ENCODE measurements around the gene STARD13. TPM values are rescaled to one million over a fixed set of nuclear protein-coding genes. Genes with fewer than 3 reads are reported as not detected.

STARD13 gene
- total RNA-seq, 1 experiment from 2014 or later = 9.1 TPM

- Mint-ChIP-seq H3K27me3 (ENCODE audit: insufficient read depth, unreplicated experiment) (no peaks in the 10 kb centered on the region), H3K4me3 (ENCODE audit: unreplicated experiment) (no peak overlapping the region), H3K9me3 (ENCODE audit: unreplicated experiment) (no peaks in the 10 kb centered on the region), H3K4me1 (ENCODE audit: low read depth, unreplicated experiment) (peaks cover 34% of the 10 kb centered on the region), H3K27ac (ENCODE audit: unreplicated experiment) (no peak overlapping the region), H3K36me3 (ENCODE audit: insufficient read depth, unreplicated experiment) (peaks cover 14% of the 10 kb centered on the region)
- POLR2A ChIA-PET = interaction anchor here (0.7 to 0.8 kb wide), 2 partner anchors 53 to 65 kb away, joined by 3 to 17 read pairs; partner anchors contain the start of gene STARD13
- H3K36me3 ChIP-seq (ENCODE audit: control insufficient read depth, insufficient read depth, low read length) = no peaks in the 10 kb centered on the region; the same call in 1 of the 2 replicates
- no peak for DNase-seq
- no peaks in the 10 kb centered on the region for H3K27me3 ChIP-seq (replicated peaks; ENCODE audit: control insufficient read depth, insufficient read depth, low read length)
- CTCF ChIA-PET = interaction anchor here (1.3 kb wide), 1 partner anchor 8 kb away, joined by 6 read pairs; no protein-coding TSS in a partner anchor
- TF ChIP-seq CTCF (IDR thresholded peaks at IDR 0.05; ENCODE audit: insufficient read depth in 1 of 2, low read depth in 1 of 2, low read length in 1 of 2, severe bottlenecking in 1 of 2, unreplicated experiment in 1 of 2) = no peak
- no TSS peak for BruUV-seq (replicated peaks)
- peaks cover 6% of the 10 kb centered on the region; the same call in 1 of the 2 replicates for H3K9me3 ChIP-seq
- H3K4me3 ChIP-seq (ENCODE audit: low read depth, low read length) = no peak overlapping the region
- intact Hi-C loops (cut with micrococcal nuclease; ENCODE audit: unreplicated experiment) = loop anchor here (2.0 to 10.0 kb wide), 5 partner anchors 25 to 423 kb away; partner anchors contain the start of gene KL
- H3K4me1 ChIP-seq = peaks cover 39% of the 10 kb centered on the region
Measured at GRCh38 chr13:33219926-33220325, 65.6 kb downstream of the STARD13 start.

GRCh38 chr13:33218426-33218825, 67.1 kb downstream of the STARD13 start:
- Histone ChIP-seq H3K36me3 (ENCODE audit: control insufficient read depth, insufficient read depth, low read length) (no peaks in the 10 kb centered on the region), H3K27me3 (replicated peaks; ENCODE audit: control insufficient read depth, insufficient read depth, low read length) (no peaks in the 10 kb centered on the region), H3K4me1 (peaks cover 53% of the 10 kb centered on the region), H3K9me3 (no peaks in the 10 kb centered on the region), H3K4me3 (ENCODE audit: low read depth, low read length) (peak overlapping the region; percentile 11; the same call in 1 of the 2 replicates)
- ChIA-PET POLR2A (interaction anchor here (1.1 to 1.5 kb wide), 3 partner anchors 67 to 325 kb away, joined by 4 to 8 read pairs (median 8); partner anchors contain the start of gene STARD13), CTCF (interaction anchor here (1.0 to 1.4 kb wide), 4 partner anchors 10 to 325 kb away, joined by 3 to 5 read pairs (median 4); no protein-coding TSS in a partner anchor)
- peaks cover 49% of the 10 kb centered on the region for H3K4me1 Mint-ChIP-seq (ENCODE audit: low read depth, unreplicated experiment)
- BruUV-seq (replicated peaks) = TSS peak; percentile 98
- intact Hi-C loops (cut with micrococcal nuclease; ENCODE audit: unreplicated experiment) = loop anchor here (1.0 to 10.0 kb wide), 6 partner anchors 24 to 424 kb away; partner anchors contain the start of gene KL
- DNase-seq = no peak
- peak overlapping the region; percentile 59 for H3K4me3 Mint-ChIP-seq (ENCODE audit: unreplicated experiment)
- peaks cover 14% of the 10 kb centered on the region for H3K36me3 Mint-ChIP-seq (ENCODE audit: insufficient read depth, unreplicated experiment)
- no peaks in the 10 kb centered on the region for H3K9me3 Mint-ChIP-seq (ENCODE audit: unreplicated experiment)
- H3K27ac Mint-ChIP-seq (ENCODE audit: unreplicated experiment) = peak overlapping the region; percentile 91
- no peak for TF ChIP-seq CTCF (IDR thresholded peaks at IDR 0.05; ENCODE audit: insufficient read depth in 1 of 2, low read depth in 1 of 2, low read length in 1 of 2, severe bottlenecking in 1 of 2, unreplicated experiment in 1 of 2)
- no peaks in the 10 kb centered on the region for H3K27me3 Mint-ChIP-seq (ENCODE audit: insufficient read depth, unreplicated experiment)

GRCh38 chr13:33218020-33218419, 67.5 kb downstream of the STARD13 start:
- POLR2A ChIA-PET = interaction anchor here (0.6 to 1.5 kb wide), 6 partner anchors 10 to 325 kb away, joined by 3 to 8 read pairs (median 4); partner anchors contain the start of gene STARD13

More at GRCh38 chr13:33218020-33218419, 67.5 kb downstream of the STARD13 start:
- BruUV-seq (replicated peaks) = no TSS peak
- peaks cover 14% of the 10 kb centered on the region for H3K36me3 Mint-ChIP-seq (ENCODE audit: insufficient read depth, unreplicated experiment)
- no peaks in the 10 kb centered on the region for H3K9me3 ChIP-seq
- peak overlapping the region; percentile 11; the same call in 1 of the 2 replicates for H3K4me3 ChIP-seq (ENCODE audit: low read depth, low read length)
- no peaks in the 10 kb centered on the region for H3K9me3 Mint-ChIP-seq (ENCODE audit: unreplicated experiment)
- CTCF ChIA-PET = interaction anchor here (1.0 to 1.4 kb wide), 4 partner anchors 11 to 325 kb away, joined by 3 to 5 read pairs (median 4); no protein-coding TSS in a partner anchor
- intact Hi-C loops (cut with micrococcal nuclease; ENCODE audit: unreplicated experiment) = loop anchor here (1.0 to 10.0 kb wide), 6 partner anchors 23 to 425 kb away; partner anchors contain the start of gene KL
- H3K27me3 ChIP-seq (replicated peaks; ENCODE audit: control insufficient read depth, insufficient read depth, low read length) = no peaks in the 10 kb centered on the region
- H3K4me3 Mint-ChIP-seq (ENCODE audit: unreplicated experiment) = peak overlapping the region; percentile 59
- peak; percentile 88 to 93 for DNase-seq
- no peaks in the 10 kb centered on the region for H3K36me3 ChIP-seq (ENCODE audit: control insufficient read depth, insufficient read depth, low read length)
- H3K27ac Mint-ChIP-seq (ENCODE audit: unreplicated experiment) = peak overlapping the region; percentile 91
- no peaks in the 10 kb centered on the region for H3K27me3 Mint-ChIP-seq (ENCODE audit: insufficient read depth, unreplicated experiment)
- H3K4me1 ChIP-seq = peaks cover 57% of the 10 kb centered on the region
- H3K4me1 Mint-ChIP-seq (ENCODE audit: low read depth, unreplicated experiment) = peaks cover 53% of the 10 kb centered on the region
- no peak for TF ChIP-seq CTCF (IDR thresholded peaks at IDR 0.05; ENCODE audit: insufficient read depth in 1 of 2, low read depth in 1 of 2, low read length in 1 of 2, severe bottlenecking in 1 of 2, unreplicated experiment in 1 of 2)

All from Caco-2 (cell line).